22Rv1 (cell line): ENCODE measurements around the gene GSTM5.
"Not testable (repeated sequence)": the region's sequence is repeated elsewhere in the genome, so short reads cannot be mapped to it uniquely, and the experiment has no call there.

Source experiments
- H3K27ac ChIP-seq: fragments of 450-650 bp; 2 replicates; pipeline ENCODE4 v1.5.1; 2017
- CTCF ChIP-seq: fragments of 450-650 bp; IDR thresholded peaks from 2 replicates; pipeline ENCODE4 v1.5.1; 2017; ENCODE audit warnings: mild to moderate bottlenecking
- ZFX ChIP-seq: fragments of 450-650 bp; IDR thresholded peaks from 2 replicates; pipeline ENCODE4 v1.6.1; 2017; ENCODE audit warnings: antibody characterized with exemption, borderline replicate concordance

The GSTM5 gene

GRCh38 chr1:109687641-109688499 is 24.2 kb upstream of the GSTM5 start, which contains the start of gene GSTM1:
TSS of gene GSTM1 (plus strand) at chr1:109687817. CDS start at chr1:109687874, 57 bp downstream.
- TF ChIP-seq CTCF: no peak
- TF ChIP-seq ZFX: no peak
- H3K27ac ChIP-seq: no peak within 1 kb of the TSS

- no peak overlapping the region for H3K27ac ChIP-seq
- TF ChIP-seq ZFX: no peak
Measured at GRCh38 chr1:109689844-109690405, 22.1 kb upstream of the GSTM5 start.

- no peak overlapping the region for H3K27ac ChIP-seq
- no peak for TF ChIP-seq ZFX
- TF ChIP-seq CTCF: no peak
Measured at GRCh38 chr1:109691759-109692158, 20.3 kb upstream of the GSTM5 start.

GRCh38 chr1:109694400-109694799 is 17.7 kb upstream of the GSTM5 start:
- not testable (repeated sequence) for H3K27ac ChIP-seq

GRCh38 chr1:109695138-109695537 is 16.9 kb upstream of the GSTM5 start:
- H3K27ac ChIP-seq: not testable (repeated sequence)

GRCh38 chr1:109697066-109697465 is 15.0 kb upstream of the GSTM5 start:
- TF ChIP-seq CTCF: no peak
- TF ChIP-seq ZFX: no peak
- no peak overlapping the region for H3K27ac ChIP-seq

GRCh38 chr1:109697861-109698260 is 14.2 kb upstream of the GSTM5 start:
- not testable (repeated sequence) for H3K27ac ChIP-seq

GRCh38 chr1:109702940-109703339 is 9.1 kb upstream of the GSTM5 start:
- not testable (repeated sequence) for H3K27ac ChIP-seq

GRCh38 chr1:109704173-109704572 is 7.9 kb upstream of the GSTM5 start:
- TF ChIP-seq CTCF (no peak), ZFX (no peak)

GRCh38 chr1:109705411-109705810 is 6.6 kb upstream of the GSTM5 start:
- TF ChIP-seq CTCF: no peak
- no peak for TF ChIP-seq ZFX
- no peak overlapping the region for H3K27ac ChIP-seq

More at GRCh38 chr1:109704173-109704572, 7.9 kb upstream of the GSTM5 start:
- no peak overlapping the region for H3K27ac ChIP-seq

GRCh38 chr1:109708949-109709348 is 3.1 kb upstream of the GSTM5 start:
- H3K27ac ChIP-seq: not testable (repeated sequence)

GRCh38 chr1:109709822-109710221 is 2.2 kb upstream of the GSTM5 start:
- H3K27ac ChIP-seq: not testable (repeated sequence)
